ENCODE data around the gene GRIN2A.

DNA sequence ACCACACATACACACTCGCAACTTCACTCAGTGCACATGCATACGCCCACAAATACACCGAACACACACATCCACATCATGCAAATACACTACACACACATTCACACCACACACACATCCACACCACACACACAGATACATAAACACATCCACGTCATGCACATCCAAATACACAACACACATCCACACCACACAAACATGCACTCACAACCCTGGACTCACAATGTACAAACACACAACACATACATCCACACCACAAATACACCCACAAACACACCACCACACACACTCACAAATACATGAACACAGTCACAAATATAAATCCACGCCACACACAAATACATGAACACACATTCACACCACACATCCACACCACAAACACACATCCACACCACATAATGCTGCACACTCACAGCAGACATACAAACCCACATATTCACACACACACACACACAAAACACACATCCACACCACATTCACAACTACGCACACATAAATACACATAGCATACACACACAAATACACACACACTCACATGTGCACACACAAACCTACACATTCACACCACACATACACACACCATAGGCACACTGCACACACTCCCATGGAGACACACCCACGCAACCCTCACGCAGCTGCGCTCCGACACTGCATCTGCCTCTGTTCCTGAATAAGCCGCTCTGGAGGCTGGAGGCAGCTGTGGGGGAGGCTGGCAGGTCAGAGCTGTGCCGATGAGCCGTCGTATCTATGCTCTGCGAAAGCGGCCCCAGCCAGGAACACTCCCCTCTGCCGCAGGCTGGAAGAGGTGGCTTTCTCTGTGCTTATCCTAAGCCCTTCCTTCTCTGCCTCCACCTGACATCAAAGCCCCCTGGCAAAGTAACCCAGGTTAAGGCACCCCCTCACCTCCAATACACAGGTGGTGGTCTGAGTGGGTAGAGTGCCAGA lies 141.8 kb downstream of the GRIN2A start:
- TF ChIP-seq ZNF274 (IDR thresholded peaks at IDR 0.05; ENCODE audit: low read depth, low read length) (no peak), YY1 (IDR thresholded peaks at IDR 0.05; ENCODE audit: insufficient read depth, insufficient read length) (no peak)

All from NT2/D1 (cell line).